T-helper 9 cell (primary cell): ENCODE measurements around the gene GDNF.

Source experiments
- DNase-seq: peaks from one replicate; pipeline ENCODE4 v3.0.0-alpha.2; 2020

The GDNF gene

GRCh38 chr5:37776826-37777225, 63.0 kb downstream of the GDNF start:
- DNase-seq: no peak

GRCh38 chr5:37774912-37775483, 64.8 kb downstream of the GDNF start:
- no peak for DNase-seq

- no peak for DNase-seq
Observed at GRCh38 chr5:37773809-37774208, 66.0 kb downstream of the GDNF start.

- no peak for DNase-seq
Observed at GRCh38 chr5:37772255-37772654, 67.6 kb downstream of the GDNF start.

GRCh38 chr5:37771731-37772130, 68.1 kb downstream of the GDNF start:
- no peak for DNase-seq

GRCh38 chr5:37771203-37771611, 68.6 kb downstream of the GDNF start:
- no peak for DNase-seq

- no peak for DNase-seq
Observed at GRCh38 chr5:37770786-37771185, 69.1 kb downstream of the GDNF start.

- DNase-seq: no peak
Observed at GRCh38 chr5:37769840-37770239, 70.0 kb downstream of the GDNF start.

GRCh38 chr5:37769108-37769507, 70.7 kb downstream of the GDNF start:
- no peak for DNase-seq

- no peak for DNase-seq
Observed at GRCh38 chr5:37768371-37768770, 71.5 kb downstream of the GDNF start.

- DNase-seq: no peak
Observed at GRCh38 chr5:37767961-37768360, 71.9 kb downstream of the GDNF start.

GRCh38 chr5:37767251-37767650, 72.6 kb downstream of the GDNF start:
- DNase-seq: no peak
